OCI-LY7 (cell line): ENCODE data around the gene TMEM220.

Experiments
- EZH2phosphoT487 ChIP-seq: fragments of 200-600 bp; sonication (generic); IDR thresholded peaks from 2 replicates; pipeline ENCODE4 v1.6.1; 2018; ENCODE audit warnings: low read depth, borderline replicate concordance, mild to moderate bottlenecking, mixed run types, antibody characterized with exemption, low read length, moderate library complexity, mixed read lengths
- TF ChIP-seq, protein P1 (sequence below): fragments of 200-600 bp; sonication (generic); conservative IDR thresholded peaks from 2 replicates; pipeline ENCODE4 v1.5.1; 2014; ENCODE audit warnings: mild to moderate bottlenecking, antibody characterized with exemption, low read length, moderate library complexity, mixed read lengths

DNA sequence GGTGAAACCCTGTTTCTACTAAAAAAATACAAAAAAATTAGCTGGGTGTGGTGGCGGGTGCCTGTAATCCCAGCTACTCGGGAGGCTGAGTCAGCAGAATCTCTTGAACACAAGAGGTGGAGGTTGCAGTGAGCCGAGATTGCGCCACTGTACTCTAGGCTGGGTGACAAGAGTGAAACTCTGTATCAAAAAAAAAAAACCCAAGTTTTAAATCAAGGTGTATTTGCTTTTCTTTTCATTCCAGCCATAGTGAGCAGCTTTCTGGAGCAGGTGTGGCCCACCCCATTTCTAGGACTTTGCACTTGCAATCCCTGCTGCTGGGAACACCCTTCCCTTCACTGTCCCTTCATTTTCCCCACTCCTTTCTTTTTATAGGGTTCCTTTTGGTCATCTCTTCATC is 45.2 kb upstream of the TMEM220 start:
- TF ChIP-seq, protein P1, sequence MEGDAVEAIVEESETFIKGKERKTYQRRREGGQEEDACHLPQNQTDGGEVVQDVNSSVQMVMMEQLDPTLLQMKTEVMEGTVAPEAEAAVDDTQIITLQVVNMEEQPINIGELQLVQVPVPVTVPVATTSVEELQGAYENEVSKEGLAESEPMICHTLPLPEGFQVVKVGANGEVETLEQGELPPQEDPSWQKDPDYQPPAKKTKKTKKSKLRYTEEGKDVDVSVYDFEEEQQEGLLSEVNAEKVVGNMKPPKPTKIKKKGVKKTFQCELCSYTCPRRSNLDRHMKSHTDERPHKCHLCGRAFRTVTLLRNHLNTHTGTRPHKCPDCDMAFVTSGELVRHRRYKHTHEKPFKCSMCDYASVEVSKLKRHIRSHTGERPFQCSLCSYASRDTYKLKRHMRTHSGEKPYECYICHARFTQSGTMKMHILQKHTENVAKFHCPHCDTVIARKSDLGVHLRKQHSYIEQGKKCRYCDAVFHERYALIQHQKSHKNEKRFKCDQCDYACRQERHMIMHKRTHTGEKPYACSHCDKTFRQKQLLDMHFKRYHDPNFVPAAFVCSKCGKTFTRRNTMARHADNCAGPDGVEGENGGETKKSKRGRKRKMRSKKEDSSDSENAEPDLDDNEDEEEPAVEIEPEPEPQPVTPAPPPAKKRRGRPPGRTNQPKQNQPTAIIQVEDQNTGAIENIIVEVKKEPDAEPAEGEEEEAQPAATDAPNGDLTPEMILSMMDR, result no peak
- no peak for TF ChIP-seq EZH2phosphoT487
